ENCODE results near the gene CCNG1. TPM values are rescaled to one million over a fixed set of nuclear protein-coding genes. Genes with fewer than 3 reads are reported as not detected.
A peak's percentile ranks its signal among the peaks of the same experiment; 100 is the strongest.

CCNG1 gene
- total RNA-seq, 1 experiment from 2014 or later: 130 TPM

GRCh38 chr5:163456840-163457239, 19.4 kb downstream of the CCNG1 start:
- CTCF ChIA-PET: interaction anchor here (0.7 kb wide), 1 partner anchor 1009 kb away, joined by 3 read pairs; no protein-coding TSS in a partner anchor
- BruUV-seq (replicated peaks): no TSS peak
- peaks cover 49% of the 10 kb centered on the region for H3K36me3 ChIP-seq (ENCODE audit: insufficient read depth, low read length, poor library complexity, severe bottlenecking)
- POLR2A ChIA-PET (ENCODE audit: low non-redundant PET): no interaction called here
- DNase-seq (ENCODE audit: low spot score): no peak
- no peaks in the 10 kb centered on the region for H3K9me3 ChIP-seq (ENCODE audit: low read depth, low read length, poor library complexity, severe bottlenecking)
- no peaks in the 10 kb centered on the region for H3K27me3 ChIP-seq (replicated peaks; ENCODE audit: insufficient read depth, low read depth, low read length, poor library complexity)
- H3K4me3 ChIP-seq (ENCODE audit: low read depth, low read length, poor library complexity, severe bottlenecking): no peak overlapping the region
- peaks cover 14% of the 10 kb centered on the region for H3K4me1 ChIP-seq (ENCODE audit: insufficient read depth, low read length, poor library complexity, severe bottlenecking)
- TF ChIP-seq EZH2 (IDR thresholded peaks at IDR 0.05; ENCODE audit: borderline replicate concordance, low read depth, low read length, poor library complexity, severe bottlenecking) (no peak), CTCF (conservative IDR thresholded peaks at IDR 0.05; ENCODE audit: low read depth, low read length) (no peak)
- intact Hi-C loops (cut with micrococcal nuclease; ENCODE audit: unreplicated experiment): no loop called here
- no peak overlapping the region for H3K27ac ChIP-seq (ENCODE audit: low read depth, low read length, poor library complexity, severe bottlenecking)

GRCh38 chr5:163458778-163459385, 21.5 kb downstream of the CCNG1 start:
- no peak for TF ChIP-seq CTCF (conservative IDR thresholded peaks at IDR 0.05; ENCODE audit: low read depth, low read length)
- TF ChIP-seq EZH2 (IDR thresholded peaks at IDR 0.05; ENCODE audit: borderline replicate concordance, low read depth, low read length, poor library complexity, severe bottlenecking): no peak
- no peak for DNase-seq (ENCODE audit: low spot score)
- H3K4me1 ChIP-seq (ENCODE audit: insufficient read depth, low read length, poor library complexity, severe bottlenecking): peaks cover 31% of the 10 kb centered on the region
- H3K27me3 ChIP-seq (replicated peaks; ENCODE audit: insufficient read depth, low read depth, low read length, poor library complexity): no peaks in the 10 kb centered on the region
- POLR2A ChIA-PET (ENCODE audit: low non-redundant PET): no interaction called here
- H3K27ac ChIP-seq (ENCODE audit: low read depth, low read length, poor library complexity, severe bottlenecking): peak overlapping the region; percentile 100
- peaks cover 33% of the 10 kb centered on the region for H3K36me3 ChIP-seq (ENCODE audit: insufficient read depth, low read length, poor library complexity, severe bottlenecking)
- no peaks in the 10 kb centered on the region for H3K9me3 ChIP-seq (ENCODE audit: low read depth, low read length, poor library complexity, severe bottlenecking)
- intact Hi-C loops (cut with micrococcal nuclease; ENCODE audit: unreplicated experiment): no loop called here
- peak overlapping the region; percentile 84 for H3K4me3 ChIP-seq (ENCODE audit: low read depth, low read length, poor library complexity, severe bottlenecking)
- BruUV-seq (replicated peaks): no TSS peak
- CTCF ChIA-PET: no interaction called here

GRCh38 chr5:163459462-163459818, 22.0 kb downstream of the CCNG1 start:
- Histone ChIP-seq H3K27me3 (replicated peaks; ENCODE audit: insufficient read depth, low read depth, low read length, poor library complexity) (no peaks in the 10 kb centered on the region), H3K4me1 (ENCODE audit: insufficient read depth, low read length, poor library complexity, severe bottlenecking) (peaks cover 31% of the 10 kb centered on the region), H3K27ac (ENCODE audit: low read depth, low read length, poor library complexity, severe bottlenecking) (peak overlapping the region; percentile 100), H3K36me3 (ENCODE audit: insufficient read depth, low read length, poor library complexity, severe bottlenecking) (peaks cover 36% of the 10 kb centered on the region), H3K9me3 (ENCODE audit: low read depth, low read length, poor library complexity, severe bottlenecking) (no peaks in the 10 kb centered on the region), H3K4me3 (ENCODE audit: low read depth, low read length, poor library complexity, severe bottlenecking) (peak overlapping the region; percentile 84)
- ChIA-PET POLR2A (ENCODE audit: low non-redundant PET) (interaction anchor here (0.5 kb wide), 1 partner anchor 326 kb away, joined by 3 read pairs; no protein-coding TSS in a partner anchor), CTCF (no interaction called here)
- DNase-seq (ENCODE audit: low spot score): no peak
- intact Hi-C loops (cut with micrococcal nuclease; ENCODE audit: unreplicated experiment): no loop called here
- TF ChIP-seq CTCF (conservative IDR thresholded peaks at IDR 0.05; ENCODE audit: low read depth, low read length) (no peak), EZH2 (IDR thresholded peaks at IDR 0.05; ENCODE audit: borderline replicate concordance, low read depth, low read length, poor library complexity, severe bottlenecking) (no peak)
- TSS peak; percentile 67 for BruUV-seq (replicated peaks)
